ENCODE results near the gene ANGPTL5.
"Not testable (repeated sequence)": the region's sequence is repeated elsewhere in the genome, so short reads cannot be mapped to it uniquely, and the experiment has no call there.

Gene ANGPTL5

DNA sequence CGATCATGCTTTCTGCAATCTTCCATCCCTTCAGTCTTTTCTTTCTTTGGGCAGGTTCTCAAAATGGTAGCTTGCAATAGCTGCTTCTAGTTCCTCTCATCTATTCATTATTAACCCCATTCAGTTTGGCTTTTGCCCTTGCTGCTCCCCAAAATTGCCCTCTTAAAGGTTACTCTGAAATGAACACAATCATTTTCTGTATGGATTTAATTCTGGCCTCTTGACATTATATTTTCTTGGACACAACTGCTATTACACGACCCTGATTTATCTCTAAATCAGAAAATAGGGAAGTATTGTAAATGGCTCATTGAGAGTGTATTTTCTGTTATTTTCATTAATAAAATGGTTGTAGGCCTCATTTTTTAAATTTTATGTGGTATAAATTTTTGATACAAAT lies at the start of gene ANGPTL5:
Gene ANGPTL5 (minus strand): TSS at position 101 of the 400 bp plus-strand sequence. CDS start 8,613 bp downstream, outside the sequence.
- DNase-seq = no peak

- not testable (repeated sequence) for DNase-seq
Measured at GRCh38 chr11:101964200-101964599, 47.9 kb upstream of the ANGPTL5 start.

- DNase-seq = no peak
Measured at GRCh38 chr11:101960231-101960630, 43.9 kb upstream of the ANGPTL5 start.

- no peak for DNase-seq
Measured at GRCh38 chr11:101955701-101956100, 39.4 kb upstream of the ANGPTL5 start.

GRCh38 chr11:101955278-101955677 lies 39.0 kb upstream of the ANGPTL5 start:
- no peak for DNase-seq

GRCh38 chr11:101949680-101950220 lies 33.4 kb upstream of the ANGPTL5 start:
- DNase-seq = no peak

DNA sequence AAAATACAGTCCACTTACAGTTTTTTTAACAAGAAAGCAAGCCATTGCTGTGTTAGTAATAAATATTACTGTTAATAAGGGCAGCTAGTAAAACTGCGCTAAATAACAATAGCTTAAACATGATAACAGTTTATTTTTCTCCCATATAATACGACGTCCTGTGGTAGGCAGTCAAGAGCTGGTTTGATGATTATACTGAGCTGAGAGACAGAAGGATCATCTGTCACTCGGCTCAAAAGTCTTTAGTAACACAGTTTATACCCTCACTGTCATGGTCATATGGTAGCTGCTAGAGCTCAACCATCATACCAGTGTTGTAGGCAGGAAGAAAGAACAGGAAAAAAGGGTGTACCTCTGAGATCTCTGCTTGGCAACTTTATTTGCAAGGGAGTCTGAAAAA lies 29.1 kb upstream of the ANGPTL5 start:
- DNase-seq = no peak

GRCh38 chr11:101944923-101945322 lies 28.6 kb upstream of the ANGPTL5 start:
- no peak for DNase-seq

DNA sequence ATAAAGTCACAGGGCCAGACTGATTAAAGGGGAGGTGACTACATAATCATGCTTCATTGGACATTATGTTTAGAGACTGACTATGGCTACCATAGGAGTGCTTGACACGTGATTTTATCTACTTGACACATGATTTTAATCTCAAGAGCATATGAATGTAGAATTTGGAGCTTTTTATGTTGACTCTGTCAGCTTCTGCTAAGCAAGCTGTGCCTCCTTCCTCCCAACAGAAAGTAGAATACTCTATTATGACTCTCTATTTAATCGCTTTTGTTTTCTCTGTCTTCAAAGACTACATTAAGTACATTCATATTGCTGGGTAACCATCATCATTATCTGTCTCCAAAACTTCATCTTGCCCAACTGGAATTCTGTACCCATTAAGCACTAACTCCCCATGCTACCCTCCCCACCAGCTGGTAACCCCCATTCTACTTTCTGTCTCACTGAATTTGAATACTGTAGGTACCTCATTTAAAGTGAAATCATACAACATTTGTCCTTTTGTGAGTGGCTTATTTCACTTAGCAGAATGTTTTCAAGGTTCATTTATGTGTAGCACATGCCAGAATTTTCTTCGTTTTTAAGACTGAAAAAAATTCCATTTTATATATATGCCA lies 24.7 kb upstream of the ANGPTL5 start:
- DNase-seq = no peak

DNA sequence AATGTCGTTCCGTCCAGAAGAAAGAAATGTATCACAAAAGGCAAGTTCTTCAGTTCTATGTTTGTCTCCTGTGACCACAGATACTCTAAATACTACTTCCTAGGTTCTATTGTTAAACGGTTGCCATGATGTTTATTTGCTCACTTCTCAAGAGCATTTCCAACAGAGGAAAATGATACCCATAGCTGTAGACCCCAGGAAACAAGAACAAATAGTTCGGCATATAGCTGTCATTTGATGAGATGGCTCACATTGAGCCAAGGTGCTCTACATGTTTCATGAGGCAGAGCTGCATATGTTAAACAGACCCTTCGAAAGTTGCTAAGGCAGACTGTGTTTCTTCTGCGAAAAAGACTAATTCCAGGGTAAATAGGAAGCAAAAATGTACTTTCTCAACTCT lies 15.4 kb upstream of the ANGPTL5 start:
- DNase-seq = no peak

DNA sequence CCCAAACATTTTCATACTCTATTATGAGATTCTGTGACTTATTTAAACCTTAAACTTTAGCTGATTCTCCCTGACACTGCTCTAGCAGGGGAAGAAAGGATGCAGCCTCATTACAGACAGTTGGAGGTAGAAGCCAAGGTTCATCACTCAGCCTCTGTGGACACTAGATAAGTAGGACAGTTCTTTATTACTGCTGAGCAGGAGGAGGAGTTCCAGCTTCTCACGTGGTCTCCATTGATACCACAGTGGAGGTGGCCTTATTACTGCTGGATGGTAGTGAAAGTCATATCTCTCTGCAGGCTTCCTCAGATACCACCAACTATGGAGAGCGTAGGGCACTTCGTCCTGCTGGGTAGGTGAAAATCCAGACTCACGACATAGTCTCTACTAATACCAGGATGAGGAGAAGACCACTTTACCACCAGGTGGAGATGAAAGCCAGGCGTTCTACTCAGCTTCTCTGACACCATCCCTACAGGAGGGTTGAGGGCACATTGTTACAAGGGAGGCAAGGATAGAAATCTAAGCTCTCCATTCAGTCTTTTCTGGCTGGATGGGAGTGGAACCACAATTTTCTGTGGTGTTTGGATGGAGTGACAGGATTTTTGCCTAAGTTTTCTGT lies 13.1 kb upstream of the ANGPTL5 start:
- no peak for DNase-seq

GRCh38 chr11:101923554-101923953 lies 7.2 kb upstream of the ANGPTL5 start:
- no peak for DNase-seq

DNA sequence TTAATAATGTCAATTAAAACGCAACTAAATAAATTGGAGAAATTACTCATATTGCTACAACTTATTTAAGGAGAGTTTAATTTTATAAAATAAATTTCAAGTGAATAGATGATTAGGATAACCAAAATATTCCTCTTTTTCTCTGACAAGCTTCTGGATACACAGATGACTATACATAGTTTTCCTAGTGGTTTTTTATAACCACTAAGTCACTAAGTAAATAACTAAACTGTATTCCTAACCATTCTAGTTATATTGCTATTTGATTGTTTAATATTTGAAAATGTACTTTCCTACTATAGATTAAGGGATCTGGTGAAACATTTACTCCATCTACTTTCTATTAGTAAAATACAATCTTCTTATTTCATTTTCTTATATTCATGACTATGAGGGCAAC lies 4.7 kb upstream of the ANGPTL5 start:
- DNase-seq = no peak

GRCh38 chr11:101917226-101917625 lies 904 bp upstream of the ANGPTL5 start:
- DNase-seq = no peak

DNA sequence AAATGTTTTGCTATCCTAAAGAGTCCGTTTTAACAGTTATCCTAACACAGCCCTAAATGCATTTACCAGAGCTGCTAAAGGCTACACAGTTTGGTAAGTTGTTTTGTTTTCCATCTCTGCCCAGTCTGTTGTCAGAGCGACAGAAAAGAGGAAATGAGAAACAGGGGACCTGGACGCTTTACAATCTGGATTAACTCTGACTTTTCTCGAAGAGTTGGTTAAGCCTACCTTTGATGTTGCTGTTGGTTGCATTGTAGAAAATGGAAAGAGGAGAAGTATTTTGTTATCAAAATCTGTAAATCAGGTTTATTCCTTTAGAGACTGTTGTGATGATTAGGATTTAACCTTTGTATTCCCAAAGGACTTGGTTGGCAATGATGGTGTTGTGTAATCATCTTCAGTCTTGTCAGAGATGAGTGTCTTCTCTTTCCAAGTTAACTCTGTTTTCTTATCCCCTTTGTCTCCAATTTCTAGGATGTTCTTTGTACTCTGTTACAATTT lies 481 bp downstream of the ANGPTL5 start:
- DNase-seq = no peak

GRCh38 chr11:101914738-101915426 lies 1.4 kb downstream of the ANGPTL5 start, which contains the start of gene CEP126:
TSS of gene CEP126 (plus strand) at chr11:101915010. CDS start at chr11:101915285, 275 bp downstream.
- DNase-seq = peak; percentile 80

- DNase-seq = no peak
Measured at GRCh38 chr11:101914341-101914737, 2.0 kb downstream of the ANGPTL5 start.

DNA sequence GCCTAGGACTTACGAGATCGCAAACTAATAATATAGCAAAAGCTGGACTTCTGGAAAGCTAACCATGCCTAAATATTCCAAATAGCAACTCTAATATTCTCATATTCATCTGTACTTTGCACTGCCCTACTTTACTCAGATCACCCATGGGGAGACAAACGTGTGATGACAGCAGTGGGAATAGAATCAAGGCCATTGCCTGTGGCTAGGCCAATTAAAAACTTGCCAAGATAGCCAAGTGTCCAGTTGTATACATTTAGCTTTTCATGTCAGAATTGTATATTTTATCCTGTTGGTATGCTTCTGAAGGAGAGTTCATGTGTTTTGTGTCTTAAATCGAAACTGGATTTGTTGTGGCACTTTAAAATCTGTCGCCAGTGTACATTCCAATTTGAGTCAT lies 2.7 kb downstream of the ANGPTL5 start:
- no peak for DNase-seq

DNA sequence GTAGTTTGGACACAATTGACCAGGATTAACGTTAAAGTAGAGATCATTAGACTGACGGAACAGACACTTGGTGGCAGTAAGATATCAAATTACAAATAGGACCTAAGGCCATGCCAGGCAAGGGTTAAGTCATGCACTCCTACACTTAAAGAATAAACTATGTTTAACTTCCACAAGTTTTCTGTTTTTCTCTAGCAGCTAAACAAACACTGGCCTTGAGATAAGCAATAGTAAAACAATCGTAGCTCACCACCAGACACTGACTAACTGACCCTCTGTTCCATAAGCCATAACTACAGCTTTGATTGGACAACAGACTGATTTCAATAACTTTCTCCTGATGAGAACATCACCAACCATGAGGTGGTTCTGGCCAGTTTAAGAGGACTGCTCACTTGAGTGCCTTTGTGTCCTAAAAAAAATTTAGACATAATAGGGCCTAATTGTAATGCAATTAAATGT lies 3.5 kb downstream of the ANGPTL5 start:
- no peak for DNase-seq

DNA sequence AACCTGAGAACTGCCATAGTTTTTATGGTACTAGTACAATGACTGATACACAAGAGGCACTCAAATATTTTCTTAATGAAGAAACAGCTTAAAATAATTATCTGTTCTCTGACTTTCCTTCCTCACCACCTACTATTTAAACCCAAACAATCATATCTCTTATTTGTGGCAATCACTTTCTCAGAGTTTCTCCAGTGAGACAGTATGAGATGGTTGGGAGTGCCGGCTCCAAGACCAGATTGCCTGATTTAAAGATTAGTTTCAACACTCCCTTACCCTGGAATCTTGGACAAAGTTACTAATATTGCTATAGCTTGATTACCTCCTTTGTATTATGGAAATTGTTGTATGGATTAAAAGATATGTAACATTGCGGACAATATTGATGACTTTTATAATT lies 7.2 kb downstream of the ANGPTL5 start:
- DNase-seq = no peak

DNA sequence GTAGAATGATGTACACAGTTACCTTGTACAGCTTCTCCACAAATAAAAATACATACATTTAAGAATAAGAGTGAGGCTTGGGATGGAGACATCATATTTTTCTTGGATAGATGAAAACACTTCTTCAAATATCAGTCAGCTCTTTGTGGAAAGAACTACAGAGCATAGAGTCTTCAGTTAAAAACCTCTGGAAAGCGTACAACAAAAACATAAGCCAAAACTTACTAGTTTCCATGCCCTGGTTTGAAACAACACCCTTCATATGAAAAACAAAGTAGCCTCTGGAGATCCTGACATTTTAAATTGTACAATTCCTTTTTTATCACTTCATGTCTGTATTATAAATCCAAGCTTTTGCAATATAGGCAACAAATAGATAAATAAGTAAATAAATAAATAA lies 8.5 kb downstream of the ANGPTL5 start:
- DNase-seq = no peak

- DNase-seq = no peak
Measured at GRCh38 chr11:101894505-101894904, 21.8 kb downstream of the ANGPTL5 start.

- DNase-seq = no peak
Measured at GRCh38 chr11:101889767-101890166, 26.6 kb downstream of the ANGPTL5 start.

DNA sequence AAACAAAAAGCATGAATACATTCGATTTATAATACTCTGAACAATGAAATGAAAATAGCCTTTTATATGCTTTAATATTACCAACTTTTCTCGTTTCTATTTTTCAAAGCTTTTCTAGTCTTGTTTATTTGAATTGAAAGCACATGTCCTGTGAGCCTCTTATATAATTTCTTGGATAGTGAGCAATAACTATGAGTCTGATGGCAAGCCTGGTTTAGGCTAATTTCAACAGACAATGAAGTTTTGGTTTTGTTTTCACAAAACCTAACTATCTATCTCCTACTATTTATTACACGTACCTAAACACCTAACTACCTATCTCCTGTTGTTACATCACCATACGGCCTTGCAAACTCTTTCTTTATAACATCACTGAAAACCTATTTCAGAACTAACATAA lies 30.7 kb downstream of the ANGPTL5 start:
- no peak for DNase-seq
